T-helper 1 cell (primary cell): ENCODE results near the gene DMD.
A peak's percentile ranks its signal among the peaks of the same experiment; 100 is the strongest.
"Not testable (repeated sequence)": the region's sequence is repeated elsewhere in the genome, so short reads cannot be mapped to it uniquely, and the experiment has no call there.

Experiments
- DNase-seq, 5 donors: peaks; one replicate each; pipeline ENCODE4 v3.0.0-alpha.2; 2012 to 2020

The DMD gene

DNA sequence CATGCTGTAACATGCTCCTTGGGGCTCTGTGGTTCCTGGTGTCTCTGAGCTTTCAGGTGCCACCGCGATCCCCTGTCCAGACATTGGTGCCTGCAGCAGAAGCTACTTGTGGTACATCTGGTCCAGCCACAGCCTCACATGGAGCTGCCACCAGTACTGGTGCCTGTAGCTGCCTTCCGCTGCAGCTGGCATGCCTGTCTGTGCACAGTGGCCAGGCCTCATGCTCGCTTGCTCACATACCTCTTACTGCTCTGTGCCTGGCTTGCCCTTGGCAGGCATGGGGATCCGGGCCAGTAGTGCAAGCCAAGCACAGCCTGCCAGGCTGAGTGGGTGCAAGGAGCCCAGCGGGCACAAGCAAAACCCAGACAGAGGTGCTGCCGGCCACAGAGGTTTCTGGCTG lies 618.6 kb downstream of the DMD start:
- no peak for DNase-seq

DNA sequence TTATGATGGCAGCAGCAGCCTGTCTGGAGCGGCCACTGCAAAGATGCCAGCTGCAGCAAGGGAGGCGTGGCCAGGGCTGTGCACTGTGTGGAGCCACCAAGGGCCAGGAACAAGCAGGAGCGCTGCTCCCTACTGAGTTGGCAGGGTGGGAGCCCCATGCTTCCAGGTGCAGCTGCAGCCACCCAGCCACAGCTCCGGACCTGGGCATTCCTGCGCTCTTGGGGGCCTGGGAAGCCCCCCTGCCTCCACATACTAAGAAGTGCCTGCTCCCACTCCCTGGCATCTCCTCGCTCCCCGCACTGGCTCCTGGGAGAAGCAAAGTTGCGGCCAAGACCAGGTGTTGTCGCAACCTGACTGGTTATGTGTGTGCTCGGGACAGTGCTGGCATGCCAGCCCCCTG lies 619.8 kb downstream of the DMD start:
- no peak for DNase-seq

DNA sequence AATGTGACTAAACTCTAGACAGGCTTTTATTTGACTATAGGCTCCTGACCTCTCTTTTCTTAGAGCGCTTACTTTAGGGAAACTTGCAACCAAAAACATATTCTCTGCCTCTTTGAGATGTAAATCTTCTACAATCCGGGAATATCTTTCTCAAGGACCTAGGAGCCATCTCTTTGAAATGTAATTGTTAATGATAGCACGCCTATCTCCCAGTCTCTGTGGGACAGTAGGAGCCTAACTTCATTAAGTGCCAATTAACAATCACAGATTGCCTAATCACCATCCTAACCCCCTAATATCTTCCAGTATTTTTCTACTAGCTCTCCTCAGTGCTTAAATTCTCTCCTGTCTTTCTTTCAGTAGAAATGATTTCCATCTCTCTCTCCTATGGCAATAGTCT lies 628.6 kb downstream of the DMD start:
- no peak for DNase-seq

DNA sequence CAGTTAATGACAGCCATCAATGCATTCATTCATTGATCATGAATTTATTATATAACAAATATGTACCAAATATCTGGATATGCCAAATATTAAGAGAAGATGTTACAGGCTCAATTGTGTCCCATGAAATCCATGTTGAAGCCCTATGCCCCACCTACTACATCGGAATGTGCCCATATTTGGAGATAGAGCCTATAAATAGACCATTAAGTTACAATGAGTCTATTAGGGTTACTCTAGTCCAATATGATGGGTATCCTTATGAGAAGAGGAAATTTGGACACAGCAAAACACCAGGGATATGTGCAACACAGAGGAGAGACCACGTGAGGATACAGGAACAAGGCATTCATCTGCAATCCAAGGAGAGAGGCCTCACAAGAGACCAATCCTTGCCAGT lies 634.5 kb downstream of the DMD start:
- no peak for DNase-seq

DNA sequence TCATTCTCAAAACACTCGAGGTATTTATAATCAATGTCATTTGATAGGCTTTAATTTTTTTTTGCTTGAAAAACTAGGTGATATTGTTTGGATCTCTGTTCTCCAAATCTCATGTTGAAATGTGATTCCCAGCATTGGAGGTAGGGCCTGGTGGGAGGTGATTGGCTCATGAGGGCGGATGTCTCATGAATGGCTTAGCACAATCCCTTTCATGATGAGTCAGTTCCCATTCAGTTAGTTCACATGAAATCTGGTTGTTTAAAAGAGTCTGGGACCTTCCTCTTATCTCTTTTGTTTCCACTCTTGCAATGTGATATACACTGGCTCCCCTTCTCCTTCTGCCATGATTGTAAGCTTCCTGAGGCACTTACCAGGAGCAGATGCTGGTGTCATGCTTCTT lies 638.7 kb downstream of the DMD start:
- no peak for DNase-seq

DNA sequence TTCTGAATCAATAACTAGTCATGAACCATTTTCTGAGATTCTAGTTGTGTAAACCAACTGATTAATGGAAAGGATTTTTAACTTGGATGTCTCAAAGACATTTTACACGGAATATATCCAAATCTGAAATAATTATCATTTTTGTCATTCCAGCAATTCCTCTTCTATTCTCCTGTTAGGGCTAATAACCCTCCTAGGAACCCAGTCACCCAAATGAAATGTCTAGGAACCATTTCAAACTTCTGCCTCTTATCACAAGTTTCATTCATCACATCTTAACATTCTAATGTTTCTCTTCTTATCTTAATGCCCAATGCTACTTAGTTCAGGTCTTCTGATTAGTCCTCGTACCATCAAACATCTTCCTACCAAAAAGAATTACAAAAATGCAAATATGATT lies 639.8 kb downstream of the DMD start:
- no peak for DNase-seq

DNA sequence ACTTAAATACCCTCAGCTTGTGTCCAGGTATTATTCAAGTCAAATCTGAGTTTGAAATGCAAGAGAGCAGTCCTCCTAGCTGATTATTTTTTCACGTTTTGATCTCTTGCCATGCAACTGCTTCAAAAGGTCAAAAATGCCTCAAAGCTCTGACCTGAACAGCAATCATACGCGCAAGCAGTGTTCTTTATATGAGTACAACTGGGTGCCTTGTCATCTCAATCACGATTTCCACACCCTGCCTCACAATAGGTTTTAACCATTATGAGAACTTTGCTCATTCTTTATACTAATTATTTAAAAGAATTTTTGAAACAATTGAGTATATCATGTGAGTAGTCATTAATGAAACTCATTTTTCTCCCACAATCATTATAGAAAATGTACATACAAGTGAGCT lies 649.1 kb downstream of the DMD start:
- DNase-seq: no peak

DNA sequence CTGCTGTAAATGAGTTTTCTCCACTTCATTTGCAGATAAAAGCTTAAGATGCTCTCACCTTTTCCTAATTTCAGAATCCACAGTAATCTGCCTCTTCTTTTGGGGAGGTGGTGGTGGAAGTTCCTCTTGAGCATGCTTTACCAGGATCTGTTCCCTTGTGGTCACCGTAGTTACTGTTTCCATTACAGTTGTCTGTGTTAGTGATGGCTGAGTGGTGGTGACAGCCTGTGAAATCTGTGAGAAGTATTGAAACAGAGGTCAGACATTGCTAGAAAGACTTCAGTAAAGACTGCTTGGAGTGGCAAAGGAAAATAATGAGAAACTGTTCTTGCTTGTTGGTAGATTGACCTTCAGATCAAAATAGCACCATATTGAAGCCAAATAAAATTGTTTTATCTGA lies 666.2 kb downstream of the DMD start:
- no peak for DNase-seq

DNA sequence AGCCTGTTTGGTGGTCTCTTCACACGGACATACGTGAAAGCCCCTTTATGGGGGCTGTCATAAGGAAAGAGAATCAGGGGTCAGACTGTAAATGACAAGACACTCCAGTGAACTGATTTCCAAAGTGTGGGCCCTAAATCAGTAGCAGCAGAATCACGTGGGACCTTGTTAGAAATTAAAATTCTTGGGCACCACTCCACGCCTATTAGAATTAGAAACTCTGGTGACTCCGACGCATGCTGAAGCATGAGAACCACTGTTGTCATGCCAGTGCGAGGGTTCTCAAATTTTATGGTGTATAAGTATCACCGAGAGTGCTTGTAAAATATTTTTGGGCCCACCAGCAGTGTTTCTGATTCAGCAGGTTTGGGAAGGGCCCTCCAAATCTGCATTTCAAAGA lies 672.8 kb downstream of the DMD start:
- no peak for DNase-seq

DNA sequence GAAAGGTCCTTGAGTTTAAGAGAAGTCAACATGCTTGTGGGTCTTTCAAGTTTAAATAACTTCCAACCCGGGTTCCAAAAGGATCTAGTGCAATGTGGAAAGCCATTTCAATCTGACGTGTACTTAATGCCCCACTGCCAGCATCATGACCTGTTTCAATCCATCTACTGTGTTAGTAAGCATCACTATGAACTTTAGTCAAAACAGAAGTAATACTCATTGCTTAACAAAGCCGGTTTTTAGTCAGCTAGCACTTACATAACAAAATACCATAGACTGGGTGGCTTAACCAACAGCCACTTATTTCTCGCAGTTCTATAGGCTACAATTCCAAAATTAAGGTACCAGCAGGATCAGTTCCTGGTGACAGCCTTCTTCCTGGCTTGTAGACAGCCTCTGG lies 677.5 kb downstream of the DMD start:
- peak in 1 of 5 donors; percentile 11 for DNase-seq

DNA sequence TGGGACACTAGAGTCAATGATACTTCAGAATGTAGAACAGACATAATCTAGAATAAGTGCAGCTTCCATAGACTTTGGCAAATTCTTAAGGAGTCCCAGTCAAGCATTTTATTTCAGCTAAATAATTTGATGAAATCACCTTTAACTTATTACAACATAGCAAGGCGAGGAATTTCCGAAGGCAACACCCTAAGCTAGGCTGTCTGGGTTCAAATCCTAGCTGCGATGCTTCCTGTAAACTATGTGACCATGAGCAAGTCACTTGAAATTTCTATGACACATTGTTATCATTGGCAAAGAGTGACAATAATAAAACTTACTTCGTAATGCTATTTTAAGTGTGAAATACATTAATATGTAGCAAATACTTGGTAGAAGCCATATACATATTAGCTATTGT lies 679.1 kb downstream of the DMD start:
- DNase-seq: no peak

DNA sequence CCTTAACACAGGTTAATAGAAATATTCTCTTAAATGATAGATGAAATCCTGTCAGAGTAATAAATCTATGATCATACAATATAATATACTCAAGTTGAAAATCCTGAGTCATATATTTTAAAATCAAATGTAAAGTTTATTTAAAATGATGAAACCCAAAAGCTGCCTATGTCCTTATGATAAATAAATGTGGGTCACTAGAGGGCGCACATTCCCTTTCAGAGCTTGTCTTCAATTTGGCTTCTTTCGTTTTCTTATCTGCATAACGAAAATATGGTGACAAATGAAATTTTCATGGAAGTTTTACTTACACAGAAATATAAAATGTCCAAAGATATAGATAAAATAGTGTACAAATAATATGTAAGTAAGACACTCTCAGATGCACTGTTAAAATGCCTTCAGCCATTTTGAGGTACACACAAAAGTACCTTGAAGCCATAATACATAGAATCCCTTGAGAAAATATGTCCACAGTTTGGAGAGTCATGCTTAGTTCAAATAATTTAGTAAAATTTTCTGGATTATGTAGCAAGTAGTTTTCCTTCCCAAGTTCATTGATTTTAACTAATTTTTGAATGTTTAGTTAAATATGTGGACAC lies 680.4 kb downstream of the DMD start:
- peak in 1 of 5 donors; percentile 25 for DNase-seq

DNA sequence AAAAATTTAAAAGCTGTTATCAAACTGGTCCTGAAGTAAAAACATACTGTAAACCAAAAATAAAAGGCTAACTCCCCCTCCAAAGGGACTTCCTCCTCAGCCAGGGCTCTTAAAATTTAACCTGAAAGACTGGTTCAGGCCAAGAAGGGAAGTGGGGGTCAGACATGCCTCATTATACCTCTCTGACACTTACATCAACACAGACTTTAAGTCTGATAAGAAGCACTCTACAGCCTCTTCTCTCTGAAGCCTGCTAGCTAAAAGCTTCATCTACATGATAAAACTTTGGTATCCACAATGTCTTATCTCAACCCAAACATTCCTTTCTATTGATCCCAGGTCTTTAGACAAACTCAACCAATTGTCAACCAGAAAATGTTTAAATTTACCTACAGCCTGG lies 682.9 kb downstream of the DMD start:
- not testable (repeated sequence) for DNase-seq

DNA sequence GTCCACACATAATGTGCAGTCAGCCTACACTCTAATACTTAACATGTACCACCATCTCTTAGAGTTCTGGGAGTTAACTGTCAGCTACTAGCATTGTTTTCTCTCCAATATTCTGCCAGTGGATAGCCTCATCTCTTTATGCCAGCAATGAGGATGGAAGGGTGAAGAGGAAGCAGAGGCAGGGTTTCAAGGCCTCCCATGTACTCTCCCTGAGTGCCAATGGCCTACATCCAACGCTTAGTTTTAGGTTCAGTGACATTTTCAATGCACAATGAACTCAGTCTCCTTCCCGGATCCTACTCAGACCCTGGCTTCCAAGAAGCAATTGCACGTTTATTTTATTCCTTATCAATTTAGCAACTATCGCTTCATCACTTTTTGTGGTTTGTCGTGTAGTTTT lies 686.1 kb downstream of the DMD start:
- no peak for DNase-seq

DNA sequence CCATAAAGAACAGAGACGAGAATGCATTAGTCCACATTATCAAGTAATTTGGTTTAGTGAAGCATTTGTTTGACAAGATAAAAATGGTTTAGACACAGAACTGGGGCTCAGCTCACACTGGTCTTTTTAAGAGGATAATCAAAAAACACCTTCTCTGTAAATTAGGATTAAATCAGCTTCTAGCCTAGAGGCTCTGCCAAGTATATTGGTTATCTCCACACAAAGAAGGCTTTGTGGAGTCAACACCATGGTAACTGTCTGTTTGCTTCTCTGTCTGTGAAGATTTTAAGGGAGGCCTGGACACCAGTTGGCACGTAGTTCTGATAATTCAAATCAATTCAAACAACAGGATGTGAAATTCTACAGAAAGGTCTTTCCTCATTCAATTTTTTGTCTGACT lies 687.0 kb downstream of the DMD start:
- DNase-seq: no peak

DNA sequence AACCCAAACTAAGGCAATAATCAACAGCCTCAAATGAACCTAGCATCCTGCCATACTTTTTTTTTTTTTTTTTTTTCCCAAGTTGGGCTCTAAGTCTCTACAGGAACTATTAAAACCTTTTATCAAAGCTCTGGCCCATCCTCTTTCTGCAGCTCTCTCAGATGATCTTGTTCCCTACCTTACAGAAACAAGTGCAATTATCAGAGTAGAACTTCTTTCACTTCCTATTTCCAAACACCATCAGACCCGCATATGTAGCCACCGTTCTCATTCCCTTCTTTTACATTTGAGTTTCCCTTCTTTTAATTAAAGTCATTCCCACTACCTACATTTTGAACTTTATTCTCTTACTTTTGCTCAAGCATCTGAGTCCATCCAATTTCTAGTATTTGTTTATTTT lies 690.6 kb downstream of the DMD start:
- no peak for DNase-seq

DNA sequence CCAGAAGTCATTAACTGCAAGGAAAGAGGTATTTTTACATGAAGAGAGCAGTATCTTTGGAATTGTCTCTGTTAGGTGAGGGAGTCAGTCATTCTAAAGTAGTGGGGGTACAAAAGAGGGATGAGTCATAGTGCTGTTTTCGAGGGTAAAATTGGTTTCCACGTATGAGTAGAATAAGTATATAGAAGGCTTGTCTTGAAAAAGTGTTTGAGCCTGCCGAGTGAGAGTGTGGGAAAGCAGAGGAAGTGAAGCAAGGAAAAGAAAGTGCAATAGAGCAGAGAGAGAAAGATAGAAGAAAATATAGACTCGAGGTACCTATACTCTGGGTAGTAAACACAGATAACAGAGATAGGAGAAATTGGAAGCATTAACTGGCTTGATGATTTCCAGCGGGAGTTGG lies 696.4 kb downstream of the DMD start:
- no peak for DNase-seq

DNA sequence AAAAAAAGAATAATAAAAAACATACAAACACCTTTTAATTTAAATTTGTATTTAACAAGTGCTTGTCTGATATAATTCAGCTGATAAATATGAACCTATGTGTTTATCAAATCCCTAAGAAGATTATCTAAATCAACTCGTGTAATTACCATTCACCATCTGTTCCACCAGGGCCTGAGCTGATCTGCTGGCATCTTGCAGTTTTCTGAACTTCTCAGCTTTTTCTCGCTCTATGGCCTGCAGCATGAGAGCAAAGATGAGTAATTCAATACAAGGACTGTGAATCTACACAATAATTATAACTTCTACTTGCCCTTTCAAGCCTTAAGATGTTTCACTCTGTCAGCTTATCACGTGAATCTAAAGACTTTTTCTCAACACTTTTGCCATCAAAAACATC lies 709.7 kb downstream of the DMD start:
- DNase-seq: no peak

DNA sequence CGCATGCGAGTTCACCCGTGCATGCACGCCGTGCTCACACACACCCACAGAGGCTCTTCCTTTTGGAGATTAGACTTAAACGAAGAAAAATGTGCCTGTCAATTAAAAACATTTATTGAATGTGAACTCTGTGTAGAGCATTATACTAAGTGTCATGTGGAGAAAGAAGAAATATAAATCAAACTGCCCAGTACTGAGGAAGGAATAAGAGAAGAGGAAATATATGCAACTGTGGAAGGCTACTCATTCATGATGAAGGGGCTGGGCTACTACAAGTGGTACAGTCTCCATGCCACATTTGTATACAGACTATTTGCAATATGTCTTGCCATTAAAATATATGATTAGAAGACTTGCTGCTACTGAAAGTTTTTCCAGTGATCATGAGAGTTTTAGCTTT lies 714.7 kb downstream of the DMD start:
- no peak for DNase-seq

DNA sequence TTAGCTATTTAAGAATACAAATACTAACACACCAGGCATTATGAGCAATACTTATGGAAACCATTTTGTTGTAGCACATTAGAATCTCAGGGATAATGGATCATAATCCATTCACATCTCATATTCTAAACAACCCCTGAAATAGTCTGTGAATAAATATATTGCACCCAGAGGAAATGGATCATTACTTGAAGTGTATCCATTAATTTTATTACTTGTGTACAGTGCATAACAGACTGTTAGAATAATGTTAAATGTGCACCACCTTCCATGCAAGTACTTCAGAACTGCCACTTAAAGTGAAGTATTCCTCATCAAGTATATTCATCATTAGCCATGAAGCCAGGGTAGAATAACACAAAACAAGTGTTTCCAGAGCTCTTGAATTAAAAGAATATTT lies 715.5 kb downstream of the DMD start:
- no peak for DNase-seq

DNA sequence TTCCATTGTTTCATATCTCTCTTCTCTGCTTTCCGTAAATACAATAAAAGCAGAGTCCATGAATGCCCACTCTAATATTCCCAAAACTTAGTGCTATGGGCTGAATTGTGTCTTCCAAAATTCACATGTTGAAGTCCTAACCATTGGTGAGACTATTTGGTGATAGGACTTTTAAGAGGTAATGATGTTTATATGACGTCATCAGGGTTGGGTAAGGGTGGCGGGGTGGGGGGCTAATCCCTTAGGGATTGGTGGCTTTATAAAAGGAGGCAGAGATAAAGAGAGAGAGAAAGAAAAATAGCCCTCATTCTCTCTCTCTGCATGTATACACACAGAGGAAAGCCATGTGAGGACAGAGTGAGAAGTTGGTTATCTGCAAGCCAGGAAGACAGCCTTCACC lies 722.2 kb downstream of the DMD start:
- DNase-seq: no peak

DNA sequence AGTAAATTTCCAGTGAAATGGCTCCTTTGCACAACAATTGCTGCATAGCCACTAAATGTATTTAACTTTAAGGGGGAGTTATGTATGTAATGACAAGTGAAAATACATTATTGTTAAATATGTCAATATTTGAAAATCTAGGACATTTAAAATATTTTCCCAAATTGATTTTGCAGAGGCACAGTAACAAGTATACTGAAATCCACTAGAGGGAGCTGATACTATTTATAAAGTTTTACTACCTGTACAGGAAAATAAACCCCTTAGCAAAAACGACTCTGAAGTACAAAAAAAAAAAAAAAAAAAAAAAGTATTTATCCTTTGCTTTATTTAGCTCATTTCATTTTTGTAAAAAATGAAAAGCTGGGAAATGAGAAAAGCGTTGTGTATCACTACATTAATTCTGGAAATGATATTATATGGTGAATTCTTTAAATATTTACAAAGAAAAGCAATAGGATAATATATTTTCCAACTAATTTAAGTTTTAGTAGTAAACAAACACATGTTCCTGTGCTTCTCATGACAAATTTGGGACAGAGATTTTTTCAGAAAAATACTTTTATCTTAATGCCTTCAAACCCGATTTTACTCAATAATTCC lies 727.7 kb downstream of the DMD start:
- no peak for DNase-seq

DNA sequence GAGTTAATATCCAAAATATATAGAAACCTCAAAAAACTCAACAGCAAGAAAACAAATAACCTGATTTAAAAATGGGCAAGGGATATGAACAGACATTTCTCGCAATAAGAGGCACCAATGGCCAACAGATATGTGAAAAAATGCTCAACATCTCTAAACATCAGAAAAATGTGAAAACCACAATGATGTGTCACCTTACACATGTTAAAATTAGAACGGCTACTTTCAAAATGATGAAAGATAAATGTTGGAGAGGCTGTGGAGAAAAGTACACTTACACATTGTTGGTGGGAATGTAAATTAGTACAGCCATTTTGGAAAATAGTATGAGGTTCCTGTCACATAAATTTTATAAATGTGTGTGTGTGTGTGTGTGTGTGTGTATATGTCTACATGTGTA lies 731.3 kb downstream of the DMD start:
- DNase-seq: no peak

DNA sequence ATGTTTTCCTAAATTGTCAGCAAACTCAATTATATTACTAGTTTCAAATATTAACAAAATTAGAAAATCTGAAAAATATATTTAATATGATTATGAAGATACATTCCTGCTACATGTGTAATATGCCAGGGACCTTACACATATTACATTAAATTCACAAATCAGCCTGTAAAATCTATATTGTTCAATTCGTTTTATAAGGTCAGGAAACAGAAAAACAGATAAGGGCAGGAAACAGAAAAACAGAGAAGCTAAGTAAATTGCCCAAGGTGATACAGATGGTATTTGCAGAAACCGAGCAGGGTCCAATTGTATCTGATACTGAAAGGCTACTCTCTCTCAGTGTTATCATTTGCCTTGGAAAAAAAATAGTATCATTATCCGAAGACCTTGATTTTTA lies 739.0 kb downstream of the DMD start:
- no peak for DNase-seq

DNA sequence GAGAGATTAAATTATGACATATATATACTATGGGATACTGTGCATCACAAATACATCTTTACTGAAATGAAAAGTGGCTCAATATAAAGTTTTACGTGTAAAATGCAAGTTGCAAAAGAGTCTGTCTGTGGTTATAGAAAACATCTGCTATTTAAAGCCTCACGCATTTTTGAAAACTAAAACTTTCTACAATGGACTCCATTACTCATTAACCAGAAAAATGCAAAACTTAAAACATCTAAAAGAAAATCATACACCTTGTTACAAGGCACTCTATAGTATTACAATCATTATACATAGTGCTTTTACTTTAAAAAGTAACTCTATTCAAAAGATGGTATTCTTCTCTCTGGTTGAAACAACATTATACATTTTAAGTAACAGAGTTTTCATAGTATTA lies 755.6 kb downstream of the DMD start:
- no peak for DNase-seq
